ENCODE data around the gene DLGAP1.
A peak's percentile ranks its signal among the peaks of the same experiment; 100 is the strongest.

The DLGAP1 gene

GRCh38 chr18:3538954-3539617 is 916.0 kb downstream of the DLGAP1 start:
- DNase-seq (ENCODE audit: low spot score): no peak
- no peak for TF ChIP-seq CTCF (IDR thresholded peaks at IDR 0.05; ENCODE audit: extremely low read depth, missing control alignments)

- no peak for TF ChIP-seq CTCF (IDR thresholded peaks at IDR 0.05; ENCODE audit: extremely low read depth, missing control alignments)
- DNase-seq (ENCODE audit: low spot score): no peak
These were observed 916.7 kb downstream of the DLGAP1 start for GRCh38 chr18:3538456-3538855.

GRCh38 chr18:3530807-3531206 is 924.3 kb downstream of the DLGAP1 start:
- no peak for TF ChIP-seq CTCF (IDR thresholded peaks at IDR 0.05; ENCODE audit: extremely low read depth, missing control alignments)
- DNase-seq (ENCODE audit: low spot score): no peak

GRCh38 chr18:3529601-3530000 is 925.5 kb downstream of the DLGAP1 start:
- no peak for DNase-seq (ENCODE audit: low spot score)
- no peak for TF ChIP-seq CTCF (IDR thresholded peaks at IDR 0.05; ENCODE audit: extremely low read depth, missing control alignments)

GRCh38 chr18:3529077-3529476 is 926.0 kb downstream of the DLGAP1 start:
- no peak for DNase-seq (ENCODE audit: low spot score)
- no peak for TF ChIP-seq CTCF (IDR thresholded peaks at IDR 0.05; ENCODE audit: extremely low read depth, missing control alignments)

GRCh38 chr18:3528231-3528630 is 926.9 kb downstream of the DLGAP1 start:
- no peak for DNase-seq (ENCODE audit: low spot score)
- no peak for TF ChIP-seq CTCF (IDR thresholded peaks at IDR 0.05; ENCODE audit: extremely low read depth, missing control alignments)

GRCh38 chr18:3526421-3527354 is 928.4 kb downstream of the DLGAP1 start:
- DNase-seq (ENCODE audit: low spot score): peak; percentile 58
- no peak for TF ChIP-seq CTCF (IDR thresholded peaks at IDR 0.05; ENCODE audit: extremely low read depth, missing control alignments)

All from GM20000 (cell line).